Mesendoderm (in vitro differentiated cells): ENCODE data around the gene ITGB2.

Experiments
- DNase-seq: peaks from one replicate; pipeline ENCODE4 v3.0.0; 2013
- H2AK5ac ChIP-seq: 2 replicates; pipeline ENCODE4 v1.6.1; 2013; ENCODE audit warnings: low read length, inconsistent platforms
- H2BK120ac ChIP-seq: 2 replicates; pipeline ENCODE4 v1.6.1; 2013; ENCODE audit warnings: low read depth, mild to moderate bottlenecking, low read length, moderate library complexity, mixed read lengths
- H2BK15ac ChIP-seq: replicated peaks from 2 replicates; pipeline ENCODE4 v1.6.1; 2013; ENCODE audit warnings: low read depth, mild to moderate bottlenecking, moderate library complexity
- H2BK5ac ChIP-seq: 2 replicates; pipeline ENCODE4 v1.6.1; 2013; ENCODE audit warnings: low read length, inconsistent platforms
- H3K18ac ChIP-seq: 2 replicates; pipeline ENCODE4 v1.6.1; 2013; ENCODE audit warnings: mild to moderate bottlenecking, low read length, mixed read lengths
- H3K23ac ChIP-seq: one replicate; pipeline ENCODE4 v1.6.1; 2013; ENCODE audit warnings: low read length
- H3K27ac ChIP-seq: 2 replicates; pipeline ENCODE4 v1.5.1; 2013; ENCODE audit warnings: low read depth, mild to moderate bottlenecking, inconsistent platforms, low read length, moderate library complexity
- H3K27me3 ChIP-seq: 2 replicates; pipeline ENCODE4 v1.6.1; 2013; ENCODE audit warnings: low read length, control low read depth, mild to moderate bottlenecking, inconsistent platforms; ENCODE audit not compliant: insufficient read depth, poor library complexity
- H3K36me3 ChIP-seq: 2 replicates; pipeline ENCODE4 v1.6.1; 2013; ENCODE audit warnings: low read length, inconsistent platforms; ENCODE audit not compliant: control insufficient read depth, insufficient read depth
- H3K4ac ChIP-seq: one replicate; pipeline ENCODE4 v1.6.1; 2013; ENCODE audit warnings: low read depth, mild to moderate bottlenecking, low read length, moderate library complexity
- H3K4me1 ChIP-seq: 2 replicates; pipeline ENCODE4 v1.6.1; 2013; ENCODE audit warnings: low read depth, low read length, inconsistent platforms; ENCODE audit not compliant: control insufficient read depth
- H3K4me2 ChIP-seq: 2 replicates; pipeline ENCODE4 v1.6.1; 2013; ENCODE audit warnings: low read length
- H3K4me3 ChIP-seq: 2 replicates; pipeline ENCODE4 v1.5.1; 2013; ENCODE audit warnings: mild to moderate bottlenecking, low read length
- H3K56ac ChIP-seq: one replicate; pipeline ENCODE4 v1.6.1; 2013; ENCODE audit warnings: low read length
- H3K79me1 ChIP-seq: 2 replicates; pipeline ENCODE4 v1.6.1; 2013; ENCODE audit warnings: low read length, inconsistent platforms
- H3K79me2 ChIP-seq: 2 replicates; pipeline ENCODE4 v1.6.1; 2013; ENCODE audit warnings: mild to moderate bottlenecking, low read length; ENCODE audit not compliant: control insufficient read depth, insufficient read depth
- H3K9ac ChIP-seq: 2 replicates; pipeline ENCODE4 v1.6.1; 2013; ENCODE audit warnings: low read length, inconsistent platforms
- H4K5ac ChIP-seq: one replicate; pipeline ENCODE4 v1.6.1; 2013; ENCODE audit warnings: low read length
- H4K8ac ChIP-seq: one replicate; pipeline ENCODE4 v1.6.1; 2013; ENCODE audit warnings: low read depth, mild to moderate bottlenecking, control low read depth, low read length, moderate library complexity
- WGBS: extraction: QIAGEN DNeasy Blood & Tissue Kit; methylation state at CpG from one replicate; pipeline ENCODE4 v1.1.7; 2013; ENCODE audit warnings: low lambda C conversion rate, missing lambda C conversion rate; ENCODE audit not compliant: insufficient coverage; ENCODE audit errors: extremely low coverage; 5-methylcytosine and 5-hydroxymethylcytosine counted together

The ITGB2 gene

DNA sequence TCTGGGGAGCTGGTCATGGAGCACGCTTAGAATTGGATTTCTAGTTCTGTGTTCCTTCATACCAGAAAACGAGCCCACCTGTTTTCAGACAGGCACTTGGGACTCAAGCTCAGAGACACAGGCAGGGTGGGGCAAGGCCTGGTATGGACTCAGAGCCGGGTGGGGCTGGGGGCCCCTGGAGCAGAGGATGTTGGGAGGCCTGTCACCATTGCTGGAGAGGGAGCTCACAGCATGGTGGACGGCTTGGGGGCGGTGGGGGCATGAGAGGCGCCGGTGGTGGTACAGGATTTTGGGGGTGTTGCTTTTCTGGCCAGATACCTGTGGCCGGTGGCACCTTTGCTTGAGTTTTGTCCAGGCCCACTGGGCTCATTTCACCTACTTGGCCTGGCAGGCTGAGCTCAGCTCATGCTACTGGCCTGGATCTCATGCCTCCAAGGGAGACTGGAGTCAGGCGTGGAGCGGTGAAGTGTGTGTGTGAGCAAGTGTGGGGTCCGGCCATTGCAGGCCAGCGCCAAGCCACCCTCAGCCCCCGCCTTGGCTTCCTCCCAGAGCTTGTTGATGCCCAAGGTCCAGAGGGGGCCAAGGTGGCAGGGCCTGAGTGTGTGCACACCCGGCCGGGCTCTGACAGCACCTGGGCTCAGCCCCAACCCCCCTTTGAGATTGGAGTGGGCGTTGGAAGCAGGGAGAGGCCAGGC, 27.9 kb upstream of the ITGB2 start:
- Histone ChIP-seq H3K4ac (no peak overlapping the region), H3K4me3 (no peak overlapping the region), H3K79me1 (peaks cover 19% of the 10 kb centered on the region), H3K79me2 (peaks cover 42% of the 10 kb centered on the region), H3K56ac (no peak overlapping the region), H3K27ac (no peak overlapping the region), H3K36me3 (peaks cover 14% of the 10 kb centered on the region), H2AK5ac (no peak overlapping the region), H2BK5ac (no peak overlapping the region), H3K9ac (no peak overlapping the region), H2BK15ac (no peak overlapping the region), H2BK120ac (no peak overlapping the region), H3K18ac (no peak overlapping the region), H3K4me2 (no peak overlapping the region), H3K27me3 (no peaks in the 10 kb centered on the region), H4K8ac (no peak overlapping the region), H3K4me1 (no peaks in the 10 kb centered on the region), H3K23ac (no peak overlapping the region), H4K5ac (no peak overlapping the region)
- WGBS = no CpG with 5 or more reads among the region's 16 CpGs
- DNase-seq = no peak

GRCh38 chr21:44947930-44948331, 27.2 kb upstream of the ITGB2 start:
- Histone ChIP-seq H3K9ac (no peak overlapping the region), H3K4me3 (no peak overlapping the region), H3K4me1 (no peaks in the 10 kb centered on the region), H3K79me2 (peaks cover 44% of the 10 kb centered on the region), H3K79me1 (peaks cover 23% of the 10 kb centered on the region), H3K27ac (no peak overlapping the region), H3K27me3 (no peaks in the 10 kb centered on the region), H3K23ac (no peak overlapping the region), H3K56ac (no peak overlapping the region), H2BK15ac (no peak overlapping the region), H2AK5ac (no peak overlapping the region), H4K8ac (no peak overlapping the region), H2BK120ac (no peak overlapping the region), H4K5ac (no peak overlapping the region), H3K4me2 (no peak overlapping the region), H3K4ac (no peak overlapping the region), H3K36me3 (peaks cover 14% of the 10 kb centered on the region), H3K18ac (no peak overlapping the region), H2BK5ac (no peak overlapping the region)
- WGBS = no CpG with 5 or more reads among the region's 33 CpGs
- no peak for DNase-seq

DNA sequence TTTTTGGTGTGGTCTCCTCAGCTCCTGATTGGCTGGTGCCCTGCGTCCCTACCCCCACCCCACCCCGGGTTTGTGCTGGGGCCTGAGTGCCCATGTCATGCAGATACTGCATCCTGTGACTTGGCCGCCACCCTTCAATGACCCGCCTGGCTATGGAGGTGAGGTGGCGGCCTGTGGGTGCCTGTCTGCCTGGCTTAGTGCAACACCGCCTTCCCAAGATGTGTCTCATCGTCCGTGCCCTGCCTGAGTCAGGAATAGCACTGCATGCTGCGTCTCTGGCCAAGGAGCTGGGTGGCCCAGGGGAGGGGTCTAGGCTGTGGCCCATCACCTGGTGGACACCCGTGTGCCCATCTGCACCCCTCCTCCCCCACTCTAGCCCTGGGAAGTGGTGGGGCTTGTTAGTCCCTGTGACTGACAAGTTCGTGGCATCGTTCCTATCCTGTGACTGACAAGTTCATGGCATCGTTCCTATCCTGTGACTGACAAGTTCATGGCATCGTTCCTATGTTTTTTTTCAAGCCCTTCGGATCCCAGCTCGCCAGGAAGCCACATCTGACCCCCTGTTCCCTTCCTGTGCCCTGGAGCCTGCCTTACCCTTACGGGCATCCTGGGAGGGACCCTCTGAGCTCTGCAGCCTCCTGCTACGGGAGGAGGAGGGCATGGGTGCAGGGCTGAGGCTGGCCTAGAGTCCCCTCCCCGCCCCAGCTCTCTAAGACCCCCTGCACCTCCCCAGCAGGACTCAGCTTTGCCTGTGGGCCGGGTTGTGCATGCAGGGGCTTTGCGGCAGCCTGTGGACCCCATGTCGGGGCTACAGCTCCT, 26.6 kb upstream of the ITGB2 start:
- WGBS = no CpG with 5 or more reads among the region's 22 CpGs
- Histone ChIP-seq H3K9ac (no peak overlapping the region), H4K8ac (no peak overlapping the region), H3K56ac (no peak overlapping the region), H3K4me2 (no peak overlapping the region), H3K4me1 (no peaks in the 10 kb centered on the region), H3K79me1 (peaks cover 26% of the 10 kb centered on the region), H3K4me3 (no peak overlapping the region), H3K27me3 (no peaks in the 10 kb centered on the region), H2BK15ac (no peak overlapping the region), H4K5ac (no peak overlapping the region), H3K23ac (no peak overlapping the region), H2AK5ac (no peak overlapping the region), H2BK120ac (no peak overlapping the region), H3K4ac (no peak overlapping the region), H3K79me2 (peaks cover 45% of the 10 kb centered on the region), H2BK5ac (no peak overlapping the region), H3K27ac (no peak overlapping the region), H3K36me3 (peaks cover 14% of the 10 kb centered on the region), H3K18ac (no peak overlapping the region)
- no peak for DNase-seq

GRCh38 chr21:44946254-44947041, 25.7 kb upstream of the ITGB2 start:
- Histone ChIP-seq H4K8ac (no peak overlapping the region), H4K5ac (no peak overlapping the region), H3K9ac (no peak overlapping the region), H3K18ac (no peak overlapping the region), H3K4me1 (no peaks in the 10 kb centered on the region), H3K4ac (no peak overlapping the region), H3K4me2 (no peak overlapping the region), H3K27me3 (no peaks in the 10 kb centered on the region), H3K23ac (no peak overlapping the region), H2BK15ac (no peak overlapping the region), H3K79me1 (peaks cover 31% of the 10 kb centered on the region), H3K4me3 (no peak overlapping the region), H2AK5ac (no peak overlapping the region), H3K36me3 (peaks cover 14% of the 10 kb centered on the region), H2BK120ac (no peak overlapping the region), H3K79me2 (peaks cover 49% of the 10 kb centered on the region), H2BK5ac (no peak overlapping the region), H3K27ac (no peak overlapping the region), H3K56ac (no peak overlapping the region)
- no peak for DNase-seq
- no CpG with 5 or more reads among the region's 25 CpGs for WGBS

GRCh38 chr21:44944596-44944995, 23.9 kb upstream of the ITGB2 start:
- H2BK120ac ChIP-seq = no peak overlapping the region
- no peak for DNase-seq
- H2AK5ac ChIP-seq = no peak overlapping the region
- H3K56ac ChIP-seq = no peak overlapping the region
- H4K8ac ChIP-seq = no peak overlapping the region
- H3K27me3 ChIP-seq = no peaks in the 10 kb centered on the region
- no peak overlapping the region for H3K9ac ChIP-seq
- no peak overlapping the region for H3K4me2 ChIP-seq
- H3K18ac ChIP-seq = no peak overlapping the region
- H4K5ac ChIP-seq = no peak overlapping the region
- H3K36me3 ChIP-seq = peaks cover 11% of the 10 kb centered on the region
- no peak overlapping the region for H3K23ac ChIP-seq
- no peak overlapping the region for H3K27ac ChIP-seq
- H3K79me2 ChIP-seq = peaks cover 53% of the 10 kb centered on the region
- no peak overlapping the region for H3K4me3 ChIP-seq
- H3K79me1 ChIP-seq = peaks cover 30% of the 10 kb centered on the region
- H3K4me1 ChIP-seq = no peaks in the 10 kb centered on the region
- WGBS = no CpG with 5 or more reads among the region's 10 CpGs
- H2BK15ac ChIP-seq = no peak overlapping the region
- H3K4ac ChIP-seq = no peak overlapping the region
- H2BK5ac ChIP-seq = no peak overlapping the region
